Measurements from ENCODE around the gene TP53BP2. TPM values are rescaled to one million over a fixed set of nuclear protein-coding genes. Genes with fewer than 3 reads are reported as not detected.

Gene TP53BP2
- total RNA-seq, 2 donors from 2014 or later, result 53.6 to 59.8 TPM

- Histone ChIP-seq H3K36me3 (ENCODE audit: control insufficient read depth, insufficient read depth, low read length) (peaks cover 14% of the 10 kb centered on the region), H3K4me1 (ENCODE audit: control insufficient read depth, insufficient read depth, low read length) (peaks cover 12% of the 10 kb centered on the region), H3K27ac (ENCODE audit: low read depth, low read length) (no peak overlapping the region), H3K9ac (ENCODE audit: extremely low read depth, low read length, poor library complexity, severe bottlenecking) (no peak overlapping the region), H3K9me3 (ENCODE audit: control insufficient read depth, low read length) (no peaks in the 10 kb centered on the region), H3K4me3 (ENCODE audit: low read length) (no peak overlapping the region), H3K27me3 (ENCODE audit: control insufficient read depth, insufficient read depth, low read length, poor library complexity, severe bottlenecking) (no peaks in the 10 kb centered on the region)
- DNase-seq, result no peak
- Mint-ChIP-seq H3K9me3 (peaks cover 4% of the 10 kb centered on the region), H3K4me3 (no peak overlapping the region), H3K36me3 (ENCODE audit: low read depth) (peaks cover 25% of the 10 kb centered on the region), H3K27me3 (ENCODE audit: insufficient read depth) (peaks cover 42% of the 10 kb centered on the region), H3K4me1 (peaks cover 31% of the 10 kb centered on the region), H3K27ac (no peak overlapping the region)
- WGBS, 2 experiments (ENCODE audit: insufficient coverage in 1 of 2, insufficient read length in 1 of 2), result 64 to 78% methylated on average over 12 to 20 of the region's 20 CpGs
- TF ChIP-seq CTCF (conservative IDR thresholded peaks at IDR 0.05), result no peak
Measured at GRCh38 chr1:223733898-223734852, 111.6 kb downstream of the TP53BP2 start.

GRCh38 chr1:223732993-223733798 lies 112.6 kb downstream of the TP53BP2 start:
- peaks cover 52% of the 10 kb centered on the region for H3K27me3 Mint-ChIP-seq (ENCODE audit: insufficient read depth)
- no peak for TF ChIP-seq CTCF (conservative IDR thresholded peaks at IDR 0.05)
- Histone ChIP-seq H3K9ac (ENCODE audit: extremely low read depth, low read length, poor library complexity, severe bottlenecking) (no peak overlapping the region), H3K4me3 (ENCODE audit: low read length) (no peak overlapping the region), H3K4me1 (ENCODE audit: control insufficient read depth, insufficient read depth, low read length) (peaks cover 12% of the 10 kb centered on the region), H3K36me3 (ENCODE audit: control insufficient read depth, insufficient read depth, low read length) (peaks cover 19% of the 10 kb centered on the region), H3K27me3 (ENCODE audit: control insufficient read depth, insufficient read depth, low read length, poor library complexity, severe bottlenecking) (no peaks in the 10 kb centered on the region), H3K9me3 (ENCODE audit: control insufficient read depth, low read length) (no peaks in the 10 kb centered on the region), H3K27ac (ENCODE audit: low read depth, low read length) (no peak overlapping the region)
- peaks cover 4% of the 10 kb centered on the region for H3K9me3 Mint-ChIP-seq
- H3K4me1 Mint-ChIP-seq, result peaks cover 31% of the 10 kb centered on the region
- DNase-seq, result no peak
- H3K36me3 Mint-ChIP-seq (ENCODE audit: low read depth), result peaks cover 30% of the 10 kb centered on the region
- no peak overlapping the region for H3K4me3 Mint-ChIP-seq
- peak overlapping the region; percentile 35 for H3K27ac Mint-ChIP-seq
- WGBS, 2 experiments (ENCODE audit: insufficient coverage in 1 of 2, insufficient read length in 1 of 2), result 77 to 96% methylated on average over 3 to 5 of the region's 6 CpGs

- Mint-ChIP-seq H3K27ac (peak overlapping the region; percentile 26), H3K36me3 (ENCODE audit: low read depth) (peaks cover 37% of the 10 kb centered on the region), H3K27me3 (ENCODE audit: insufficient read depth) (peaks cover 69% of the 10 kb centered on the region), H3K4me1 (peaks cover 31% of the 10 kb centered on the region), H3K4me3 (no peak overlapping the region), H3K9me3 (peaks cover 4% of the 10 kb centered on the region)
- no peak overlapping the region for H3K9ac ChIP-seq (ENCODE audit: extremely low read depth, low read length, poor library complexity, severe bottlenecking)
- WGBS, 2 experiments (ENCODE audit: insufficient coverage in 1 of 2, insufficient read length in 1 of 2), result 90 to 94% methylated on average over 5 to 13 of the region's 13 CpGs
- no peaks in the 10 kb centered on the region for H3K27me3 ChIP-seq (ENCODE audit: control insufficient read depth, insufficient read depth, low read length, poor library complexity, severe bottlenecking)
- TF ChIP-seq CTCF (conservative IDR thresholded peaks at IDR 0.05), result no peak
- H3K9me3 ChIP-seq (ENCODE audit: control insufficient read depth, low read length), result no peaks in the 10 kb centered on the region
- no peak overlapping the region for H3K4me3 ChIP-seq (ENCODE audit: low read length)
- H3K27ac ChIP-seq (ENCODE audit: low read depth, low read length), result no peak overlapping the region
- peaks cover 23% of the 10 kb centered on the region for H3K36me3 ChIP-seq (ENCODE audit: control insufficient read depth, insufficient read depth, low read length)
- no peak for DNase-seq
- peaks cover 11% of the 10 kb centered on the region for H3K4me1 ChIP-seq (ENCODE audit: control insufficient read depth, insufficient read depth, low read length)
Measured at GRCh38 chr1:223731133-223731770, 114.5 kb downstream of the TP53BP2 start.

Measured in endodermal cell (in vitro differentiated cells).